ENCODE data around the gene PTPRQ. TPM values are rescaled to one million over a fixed set of nuclear protein-coding genes. Genes with fewer than 3 reads are reported as not detected.
"Not testable (repeated sequence)": the region's sequence is repeated elsewhere in the genome, so short reads cannot be mapped to it uniquely, and the experiment has no call there.

Gene PTPRQ
- total RNA-seq, 1 donor from 2014 or later = 0.25 TPM

DNA sequence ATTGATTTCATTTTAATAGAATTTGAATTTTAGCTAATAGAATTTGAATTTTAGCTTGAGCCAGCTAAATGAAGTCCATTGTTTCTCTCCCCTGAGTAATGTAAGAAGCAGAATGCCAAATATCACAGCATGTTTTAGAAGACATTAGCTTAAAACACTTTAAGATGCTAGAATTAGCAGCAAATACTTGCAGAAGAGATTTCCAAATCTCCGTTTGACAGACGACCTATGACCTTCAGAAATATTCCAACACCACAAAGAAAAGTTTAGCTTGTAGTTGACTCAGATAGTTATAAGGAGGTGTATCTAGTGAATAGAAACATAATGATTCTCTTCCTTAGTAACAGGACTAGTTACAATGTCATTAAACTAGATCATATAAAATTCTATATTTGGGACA, 211.7 kb downstream of the PTPRQ start:
- TF ChIP-seq POLR2AphosphoS5 (IDR thresholded peaks at IDR 0.05; ENCODE audit: insufficient read depth in 1 of 2, low read depth in 1 of 2) (no peak), POLR2A (IDR thresholded peaks at IDR 0.05) (no peak), CTCF (IDR thresholded peaks at IDR 0.05) (no peak)
- no peaks in the 10 kb centered on the region for H3K4me1 ChIP-seq
- DNase-seq (ENCODE audit: extremely low spot score in 2 of 2) = no peak
- H3K27ac ChIP-seq = no peak overlapping the region
- H3K36me3 ChIP-seq = no peaks in the 10 kb centered on the region
- no peak overlapping the region for H3K4me3 ChIP-seq
- H3K27me3 ChIP-seq = no peaks in the 10 kb centered on the region
- intact Hi-C loops (cut with DNase I) = no loop called here
- no peaks in the 10 kb centered on the region for H3K9me3 ChIP-seq

DNA sequence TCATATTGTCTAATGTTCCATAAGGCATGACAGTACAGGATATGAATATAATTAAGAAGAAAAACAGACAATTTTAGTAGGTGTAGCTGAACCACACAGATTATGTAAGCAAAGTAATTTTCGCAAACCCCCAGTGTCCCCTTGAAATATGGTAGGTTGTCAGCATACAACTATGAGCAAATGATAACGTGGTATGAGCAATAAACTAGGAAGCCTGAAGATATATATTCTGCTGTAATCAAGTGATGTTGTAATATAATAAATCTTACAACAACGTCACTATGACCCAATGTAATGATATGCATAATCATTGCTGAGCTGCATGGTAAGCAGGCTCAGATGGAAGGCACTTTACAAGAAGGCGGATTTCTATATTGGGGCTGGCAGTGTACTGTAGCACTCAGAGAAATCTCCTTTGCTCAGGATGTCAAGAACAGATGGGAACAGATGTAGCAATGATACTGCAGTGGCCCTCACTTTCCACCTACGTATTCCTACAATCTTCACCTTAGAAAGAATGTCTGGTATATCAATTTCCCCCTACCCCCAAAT, 215.6 kb downstream of the PTPRQ start:
- TF ChIP-seq POLR2AphosphoS5 (IDR thresholded peaks at IDR 0.05; ENCODE audit: insufficient read depth in 1 of 2, low read depth in 1 of 2) (no peak), CTCF (IDR thresholded peaks at IDR 0.05) (no peak), POLR2A (IDR thresholded peaks at IDR 0.05) (no peak)
- H3K9me3 ChIP-seq = no peaks in the 10 kb centered on the region
- intact Hi-C loops (cut with DNase I) = no loop called here
- no peaks in the 10 kb centered on the region for H3K36me3 ChIP-seq
- H3K27ac ChIP-seq = no peak overlapping the region
- H3K4me3 ChIP-seq = no peak overlapping the region
- DNase-seq (ENCODE audit: extremely low spot score in 2 of 2) = no peak
- H3K4me1 ChIP-seq = no peaks in the 10 kb centered on the region
- H3K27me3 ChIP-seq = no peaks in the 10 kb centered on the region

DNA sequence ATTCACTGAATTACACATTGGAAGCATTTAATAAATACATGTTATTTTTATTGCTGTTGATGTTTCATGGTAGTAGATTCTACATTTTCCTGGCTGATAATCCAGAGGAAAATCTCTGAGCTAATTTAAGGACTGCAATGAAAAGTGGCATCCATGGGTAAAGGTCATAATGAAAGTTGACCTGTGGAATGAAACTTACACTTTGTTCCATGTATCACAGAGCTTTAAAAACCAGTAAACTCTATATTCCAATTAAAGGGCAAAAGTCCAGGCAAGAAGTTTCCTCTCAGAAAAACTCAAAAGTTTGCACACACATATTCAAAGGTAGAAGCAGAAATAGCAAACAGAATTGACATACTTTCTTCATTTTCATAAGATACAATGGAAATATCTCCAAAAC, 218.6 kb downstream of the PTPRQ start:
- Histone ChIP-seq H3K36me3 (no peaks in the 10 kb centered on the region), H3K4me3 (no peak overlapping the region), H3K9me3 (no peaks in the 10 kb centered on the region), H3K4me1 (no peaks in the 10 kb centered on the region), H3K27ac (no peak overlapping the region), H3K27me3 (no peaks in the 10 kb centered on the region)
- intact Hi-C loops (cut with DNase I) = no loop called here
- no peak for DNase-seq (ENCODE audit: extremely low spot score in 2 of 2)
- no peak for TF ChIP-seq CTCF (IDR thresholded peaks at IDR 0.05)
- TF ChIP-seq POLR2AphosphoS5 (IDR thresholded peaks at IDR 0.05; ENCODE audit: insufficient read depth in 1 of 2, low read depth in 1 of 2) = no peak
- TF ChIP-seq POLR2A (IDR thresholded peaks at IDR 0.05) = no peak

DNA sequence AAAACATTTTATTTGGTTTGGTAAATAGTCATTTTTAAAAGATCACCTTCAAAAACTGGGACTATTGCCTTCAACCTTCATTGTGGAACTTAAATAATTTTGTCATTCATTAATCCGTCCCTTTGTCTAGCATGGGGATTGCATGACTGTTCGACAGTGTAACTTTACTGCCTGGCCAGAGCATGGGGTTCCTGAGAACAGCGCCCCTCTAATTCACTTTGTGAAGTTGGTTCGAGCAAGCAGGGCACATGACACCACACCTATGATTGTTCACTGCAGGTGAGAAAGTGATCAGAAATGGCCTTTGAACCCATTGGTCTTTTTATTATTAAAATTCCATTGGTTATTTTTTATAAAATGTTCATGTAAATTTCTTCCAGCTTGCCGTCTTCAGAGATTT, 226.2 kb downstream of the PTPRQ start:
- H3K4me1 ChIP-seq = no peaks in the 10 kb centered on the region
- H3K27ac ChIP-seq = no peak overlapping the region
- intact Hi-C loops (cut with DNase I) = no loop called here
- no peaks in the 10 kb centered on the region for H3K36me3 ChIP-seq
- H3K9me3 ChIP-seq = no peaks in the 10 kb centered on the region
- DNase-seq (ENCODE audit: extremely low spot score in 2 of 2) = no peak
- H3K27me3 ChIP-seq = no peaks in the 10 kb centered on the region
- H3K4me3 ChIP-seq = no peak overlapping the region
- TF ChIP-seq POLR2AphosphoS5 (IDR thresholded peaks at IDR 0.05; ENCODE audit: insufficient read depth in 1 of 2, low read depth in 1 of 2) (no peak), POLR2A (IDR thresholded peaks at IDR 0.05) (no peak), CTCF (IDR thresholded peaks at IDR 0.05) (no peak)

GRCh38 chr12:80676042-80676636, 232.1 kb downstream of the PTPRQ start:
- intact Hi-C loops (cut with DNase I); H3K4me3 ChIP-seq: not testable (repeated sequence)

More at GRCh38 chr12:80676042-80676636, 232.1 kb downstream of the PTPRQ start:
- H3K9me3 ChIP-seq; DNase-seq (ENCODE audit: extremely low spot score in 2 of 2); H3K4me1 ChIP-seq; H3K36me3 ChIP-seq; H3K27me3 ChIP-seq; H3K27ac ChIP-seq: not testable (repeated sequence)

Measured in vagina (tissue), 2 donors.